Astrocyte of the cerebellum (primary cell): ENCODE data around the gene ANKRD34B.

ENCODE experiments used
- DNase-seq: peaks from one replicate; pipeline ENCODE4 v3.0.0-alpha.2; 2011; ENCODE audit warnings: low read depth
- H3K4me3 ChIP-seq: 2 replicates; pipeline ENCODE4 v1.5.1; 2011; ENCODE audit warnings: mild to moderate bottlenecking, low read depth, low read length, moderate library complexity
- CTCF ChIP-seq: IDR thresholded peaks from 2 replicates; pipeline ENCODE4 v1.5.1; 2012; ENCODE audit warnings: low read length, low read depth, moderate library complexity, mild to moderate bottlenecking; ENCODE audit errors: missing control alignments
- in situ Hi-C: cut with HindIII; loops from 2 replicates; pipeline ENCODE4 v1.10.0; 2017; ENCODE audit warnings: low sequenced_read_pairs

ANKRD34B gene

GRCh38 chr5:80559244-80559643 is 10.8 kb downstream of the ANKRD34B start:
- in situ Hi-C loops, result no loop called here
- TF ChIP-seq CTCF, result no peak
- H3K4me3 ChIP-seq, result no peak overlapping the region
- DNase-seq, result no peak

GRCh38 chr5:80555099-80555498 is 15.0 kb downstream of the ANKRD34B start:
- in situ Hi-C loops, result no loop called here
- no peak for TF ChIP-seq CTCF
- no peak for DNase-seq
- no peak overlapping the region for H3K4me3 ChIP-seq

GRCh38 chr5:80554646-80555045 is 15.4 kb downstream of the ANKRD34B start:
- no peak for DNase-seq
- in situ Hi-C loops, result no loop called here
- no peak overlapping the region for H3K4me3 ChIP-seq
- TF ChIP-seq CTCF, result no peak

GRCh38 chr5:80541392-80541791 is 28.7 kb downstream of the ANKRD34B start:
- no peak overlapping the region for H3K4me3 ChIP-seq
- DNase-seq, result no peak
- in situ Hi-C loops, result no loop called here
- TF ChIP-seq CTCF, result no peak

- no peak for TF ChIP-seq CTCF
- DNase-seq, result no peak
- H3K4me3 ChIP-seq, result no peak overlapping the region
- in situ Hi-C loops, result no loop called here
Observed at GRCh38 chr5:80540691-80541090, 29.4 kb downstream of the ANKRD34B start.

GRCh38 chr5:80516826-80517225 is 53.3 kb downstream of the ANKRD34B start:
- no peak for TF ChIP-seq CTCF
- H3K4me3 ChIP-seq, result no peak overlapping the region
- peak; percentile 58 for DNase-seq
- in situ Hi-C loops, result no loop called here

GRCh38 chr5:80509362-80509761 is 60.7 kb downstream of the ANKRD34B start:
- in situ Hi-C loops, result no loop called here
- DNase-seq, result no peak
- H3K4me3 ChIP-seq, result no peak overlapping the region
- TF ChIP-seq CTCF, result no peak
